Endodermal cell (in vitro differentiated cells): ENCODE data around the gene AIRE. TPM values are rescaled to one million over a fixed set of nuclear protein-coding genes. Genes with fewer than 3 reads are reported as not detected.

Source experiments
- DNase-seq: peaks from one replicate; pipeline ENCODE4 v3.0.0-alpha.2; 2017
- H3K27ac ChIP-seq: 2 replicates; pipeline ENCODE4 v1.5.1; 2013; ENCODE audit warnings: mild to moderate bottlenecking, low read depth, low read length, moderate library complexity
- H3K27me3 ChIP-seq: 2 replicates; pipeline ENCODE4 v1.6.1; 2013; ENCODE audit warnings: mild to moderate bottlenecking, low read length, moderate library complexity; ENCODE audit not compliant: insufficient read depth, control insufficient read depth, poor library complexity, severe bottlenecking
- H3K36me3 ChIP-seq: 2 replicates; pipeline ENCODE4 v1.7.0; 2013; ENCODE audit warnings: mild to moderate bottlenecking, low read length, moderate library complexity; ENCODE audit not compliant: control insufficient read depth, insufficient read depth
- H3K4me1 ChIP-seq: one replicate; pipeline ENCODE4 v1.7.0; 2013; ENCODE audit warnings: low read length; ENCODE audit not compliant: control insufficient read depth, insufficient read depth
- H3K4me3 ChIP-seq: 2 replicates; pipeline ENCODE4 v1.5.1; 2013; ENCODE audit warnings: mild to moderate bottlenecking, low read length, moderate library complexity
- H3K9ac ChIP-seq: 2 replicates; pipeline ENCODE4 v1.6.1; 2013; ENCODE audit warnings: mild to moderate bottlenecking, low read length, moderate library complexity; ENCODE audit not compliant: poor library complexity, severe bottlenecking; ENCODE audit errors: extremely low read depth
- H3K9me3 ChIP-seq: 2 replicates; pipeline ENCODE4 v1.6.1; 2013; ENCODE audit warnings: mild to moderate bottlenecking, low read length, moderate library complexity; ENCODE audit not compliant: control insufficient read depth
- H3K27ac Mint-ChIP-seq: 2 replicates; pipeline ENCODE4 v1.8.0; 2020; ENCODE audit warnings: mixed read lengths
- H3K27me3 Mint-ChIP-seq: 2 replicates; pipeline ENCODE4 v1.8.0; 2021; ENCODE audit warnings: mild to moderate bottlenecking, mixed read lengths; ENCODE audit not compliant: insufficient read depth
- H3K36me3 Mint-ChIP-seq: 2 replicates; pipeline ENCODE4 v1.8.0; 2020; ENCODE audit warnings: low read depth, mixed read lengths
- H3K4me1 Mint-ChIP-seq: 2 replicates; pipeline ENCODE4 v1.8.0; 2020; ENCODE audit warnings: mixed read lengths
- H3K4me3 Mint-ChIP-seq: 2 replicates; pipeline ENCODE4 v1.8.0; 2020; ENCODE audit warnings: mild to moderate bottlenecking, moderate library complexity, mixed read lengths
- H3K9me3 Mint-ChIP-seq: 2 replicates; pipeline ENCODE4 v1.8.0; 2020; ENCODE audit warnings: mild to moderate bottlenecking, mixed read lengths
- WGBS, 2 experiments: methylation state at CpG; one replicate each; pipeline versions ENCODE4 v1.1.5 to v1.1.7; 2013; ENCODE audit warnings: missing lambda C conversion rate in 2 of 2, mixed read lengths in 1 of 2; ENCODE audit not compliant: insufficient coverage in 1 of 2, insufficient read length in 1 of 2; 5-methylcytosine and 5-hydroxymethylcytosine counted together
- total RNA-seq, 2 donors: library from RNA; stranded (reverse); fragmentation: NEBNext Ultra II Directional in 1 of 2; extraction: Animal tissue kit (Norgen Biotek cat#: 25700) in 1 of 2; gene quantifications; 2 replicates in 1 of 2; 3 replicates in 1 of 2; pipeline ENCODE4 v1.2.1, GENCODE V29; 2021
- TF ChIP-seq, protein P1 (sequence below): fragments of 200-600 bp; sonication (generic); conservative IDR thresholded peaks from 2 replicates; pipeline ENCODE4 v1.5.0; 2021; ENCODE audit warnings: antibody characterized with exemption, mild to moderate bottlenecking

The AIRE gene
- total RNA-seq, 2 donors from 2014 or later: 1.2 to 2.7 TPM

DNA sequence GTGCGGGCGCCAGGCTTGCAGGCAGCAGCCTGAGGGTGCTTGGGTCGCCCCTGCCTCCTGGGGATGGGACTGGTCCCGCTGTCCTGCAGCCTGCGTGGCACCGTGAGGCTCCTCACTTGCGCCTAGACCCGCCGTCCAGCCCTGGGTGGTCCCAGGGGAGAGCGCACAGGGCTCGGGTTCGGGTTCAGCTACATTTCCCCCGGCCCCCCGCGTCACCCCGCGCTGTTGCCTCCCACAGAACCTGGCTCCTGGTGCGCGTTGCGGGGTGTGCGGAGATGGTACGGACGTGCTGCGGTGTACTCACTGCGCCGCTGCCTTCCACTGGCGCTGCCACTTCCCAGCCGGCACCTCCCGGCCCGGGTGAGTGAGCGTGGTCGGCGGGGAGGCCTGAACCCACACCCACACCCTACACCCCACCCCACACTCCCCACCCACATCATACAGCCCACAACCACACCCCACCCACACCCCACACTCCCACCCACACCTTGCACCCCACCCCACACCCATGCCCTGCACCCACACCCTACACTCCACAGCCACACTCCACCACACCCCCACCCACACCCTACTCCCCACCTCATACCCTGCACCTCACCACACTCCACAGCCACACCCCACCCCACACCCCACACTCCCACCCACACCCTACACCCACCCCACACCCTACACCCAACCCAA, 8.0 kb downstream of the AIRE start:
- Mint-ChIP-seq H3K27me3 (peaks cover 2% of the 10 kb centered on the region), H3K4me1 (no peaks in the 10 kb centered on the region), H3K4me3 (no peak overlapping the region), H3K27ac (no peak overlapping the region), H3K9me3 (no peaks in the 10 kb centered on the region), H3K36me3 (no peaks in the 10 kb centered on the region)
- H3K27me3 ChIP-seq: no peaks in the 10 kb centered on the region
- H3K9me3 ChIP-seq: no peaks in the 10 kb centered on the region
- H3K9ac ChIP-seq: no peak overlapping the region
- H3K36me3 ChIP-seq: no peaks in the 10 kb centered on the region
- TF ChIP-seq, protein P1, sequence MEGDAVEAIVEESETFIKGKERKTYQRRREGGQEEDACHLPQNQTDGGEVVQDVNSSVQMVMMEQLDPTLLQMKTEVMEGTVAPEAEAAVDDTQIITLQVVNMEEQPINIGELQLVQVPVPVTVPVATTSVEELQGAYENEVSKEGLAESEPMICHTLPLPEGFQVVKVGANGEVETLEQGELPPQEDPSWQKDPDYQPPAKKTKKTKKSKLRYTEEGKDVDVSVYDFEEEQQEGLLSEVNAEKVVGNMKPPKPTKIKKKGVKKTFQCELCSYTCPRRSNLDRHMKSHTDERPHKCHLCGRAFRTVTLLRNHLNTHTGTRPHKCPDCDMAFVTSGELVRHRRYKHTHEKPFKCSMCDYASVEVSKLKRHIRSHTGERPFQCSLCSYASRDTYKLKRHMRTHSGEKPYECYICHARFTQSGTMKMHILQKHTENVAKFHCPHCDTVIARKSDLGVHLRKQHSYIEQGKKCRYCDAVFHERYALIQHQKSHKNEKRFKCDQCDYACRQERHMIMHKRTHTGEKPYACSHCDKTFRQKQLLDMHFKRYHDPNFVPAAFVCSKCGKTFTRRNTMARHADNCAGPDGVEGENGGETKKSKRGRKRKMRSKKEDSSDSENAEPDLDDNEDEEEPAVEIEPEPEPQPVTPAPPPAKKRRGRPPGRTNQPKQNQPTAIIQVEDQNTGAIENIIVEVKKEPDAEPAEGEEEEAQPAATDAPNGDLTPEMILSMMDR: no peak
- no peak overlapping the region for H3K27ac ChIP-seq
- WGBS, 2 experiments: 92% methylated on average over 24 to 33 of the region's 33 CpGs
- H3K4me1 ChIP-seq: no peaks in the 10 kb centered on the region
- H3K4me3 ChIP-seq: no peak overlapping the region
- no peak for DNase-seq

DNA sequence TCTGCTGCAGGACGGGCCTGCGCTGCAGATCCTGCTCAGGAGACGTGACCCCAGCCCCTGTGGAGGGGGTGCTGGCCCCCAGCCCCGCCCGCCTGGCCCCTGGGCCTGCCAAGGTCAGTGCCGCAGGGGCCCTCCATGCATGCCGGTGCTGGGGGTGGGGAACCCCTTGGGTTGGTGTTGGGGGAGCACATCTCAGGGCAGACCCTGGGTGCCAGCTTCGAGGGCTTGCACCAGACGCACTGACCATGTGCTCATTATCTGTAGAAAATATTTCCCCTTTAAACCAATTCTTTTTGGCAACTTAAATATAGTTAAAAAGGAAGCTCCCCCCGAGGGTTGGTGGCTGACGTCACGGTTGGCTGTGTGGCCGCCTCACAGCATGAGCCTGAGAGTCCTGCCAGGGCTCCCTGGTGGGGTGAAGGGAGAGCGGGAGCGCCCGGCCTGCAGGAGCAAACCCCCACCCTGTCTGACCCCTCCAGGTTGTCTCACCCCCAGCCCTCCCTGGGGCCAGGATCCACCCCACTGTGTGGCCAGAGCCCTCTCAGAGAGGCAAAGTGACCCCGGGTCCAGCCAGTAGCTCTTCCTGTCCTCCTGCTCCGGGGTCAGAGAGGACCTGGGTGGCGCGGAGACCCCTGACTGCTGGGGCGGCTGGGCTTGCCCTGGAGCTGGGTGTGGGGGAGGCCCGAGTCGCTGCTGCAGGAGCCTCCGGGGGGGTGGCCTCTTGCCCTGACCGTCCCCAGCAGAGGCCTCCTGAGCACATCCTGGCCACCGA, 8.9 kb downstream of the AIRE start:
- Histone ChIP-seq H3K4me1 (no peaks in the 10 kb centered on the region), H3K9me3 (no peaks in the 10 kb centered on the region), H3K27me3 (no peaks in the 10 kb centered on the region), H3K27ac (no peak overlapping the region), H3K36me3 (no peaks in the 10 kb centered on the region), H3K4me3 (no peak overlapping the region), H3K9ac (no peak overlapping the region)
- no peak overlapping the region for H3K27ac Mint-ChIP-seq
- 93 to 94% methylated on average over 11 to 25 of the region's 26 CpGs for WGBS, 2 experiments
- peaks cover 3% of the 10 kb centered on the region for H3K4me1 Mint-ChIP-seq
- H3K4me3 Mint-ChIP-seq: no peak overlapping the region
- peaks cover 2% of the 10 kb centered on the region for H3K27me3 Mint-ChIP-seq
- TF ChIP-seq, protein P1: no peak
- H3K9me3 Mint-ChIP-seq: no peaks in the 10 kb centered on the region
- no peak for DNase-seq
- H3K36me3 Mint-ChIP-seq: no peaks in the 10 kb centered on the region

DNA sequence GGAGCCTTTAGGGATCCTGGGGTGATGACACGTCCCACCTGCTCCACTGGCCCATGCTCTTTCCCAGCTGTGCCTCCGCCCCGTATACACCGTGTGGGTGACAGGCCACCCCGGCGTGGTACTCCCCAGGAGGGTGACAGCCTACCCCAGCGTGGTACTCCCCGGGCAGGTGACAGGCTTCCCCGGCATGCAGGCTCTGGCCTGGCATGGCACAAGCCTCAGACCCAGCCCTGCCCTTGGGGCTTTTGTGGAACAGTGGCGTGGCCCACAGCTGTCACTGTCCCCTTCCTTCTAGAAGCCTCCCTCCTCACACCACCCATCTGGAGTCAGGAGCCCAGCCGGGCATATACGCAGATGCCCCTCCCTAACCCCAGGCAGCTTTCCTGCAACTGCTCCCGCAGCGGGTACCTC, 9.5 kb downstream of the AIRE start:
- Histone ChIP-seq H3K36me3 (no peaks in the 10 kb centered on the region), H3K9ac (no peak overlapping the region), H3K27me3 (no peaks in the 10 kb centered on the region), H3K4me3 (no peak overlapping the region), H3K4me1 (no peaks in the 10 kb centered on the region), H3K27ac (no peak overlapping the region), H3K9me3 (no peaks in the 10 kb centered on the region)
- TF ChIP-seq, protein P1: no peak
- no peak overlapping the region for H3K4me3 Mint-ChIP-seq
- H3K9me3 Mint-ChIP-seq: no peaks in the 10 kb centered on the region
- H3K27me3 Mint-ChIP-seq: peaks cover 2% of the 10 kb centered on the region
- no peak for DNase-seq
- H3K4me1 Mint-ChIP-seq: peaks cover 3% of the 10 kb centered on the region
- H3K36me3 Mint-ChIP-seq: no peaks in the 10 kb centered on the region
- H3K27ac Mint-ChIP-seq: peak overlapping the region; percentile 30
- WGBS, 2 experiments: 92 to 96% methylated on average over 12 to 14 of the region's 14 CpGs
